HG03460 (cell line): ENCODE data around the gene STX16.
A peak's percentile ranks its signal among the peaks of the same experiment; 100 is the strongest.

Source experiments
- ATAC-seq: cut with Tn5 transposase; IDR thresholded peaks from one replicate; pipeline ENCODE4 v1.9.1; 2021; ENCODE audit not compliant: unreplicated experiment

Gene STX16

GRCh38 chr20:58652606-58653294, 1.7 kb downstream of the STX16 start:
- ATAC-seq: no peak

GRCh38 chr20:58654337-58654736, 3.3 kb downstream of the STX16 start:
- no peak for ATAC-seq

GRCh38 chr20:58655328-58656107, 4.4 kb downstream of the STX16 start:
- ATAC-seq: no peak

- no peak for ATAC-seq
These were observed 5.7 kb downstream of the STX16 start for GRCh38 chr20:58656831-58657230.

GRCh38 chr20:58657262-58657661, 6.2 kb downstream of the STX16 start:
- no peak for ATAC-seq

GRCh38 chr20:58657986-58658385, 6.9 kb downstream of the STX16 start:
- no peak for ATAC-seq

- no peak for ATAC-seq
These were observed 7.7 kb downstream of the STX16 start for GRCh38 chr20:58658760-58659159.

GRCh38 chr20:58659841-58660240, 8.8 kb downstream of the STX16 start:
- ATAC-seq: no peak

GRCh38 chr20:58660855-58661597, 9.9 kb downstream of the STX16 start:
- ATAC-seq: no peak

GRCh38 chr20:58661598-58662473, 10.8 kb downstream of the STX16 start:
- no peak for ATAC-seq

- ATAC-seq: no peak
These were observed 13.2 kb downstream of the STX16 start for GRCh38 chr20:58664331-58664730.

- ATAC-seq: no peak
These were observed 13.8 kb downstream of the STX16 start for GRCh38 chr20:58664883-58665282.

- ATAC-seq: no peak
These were observed 14.5 kb downstream of the STX16 start for GRCh38 chr20:58665606-58666005.

GRCh38 chr20:58666702-58667101, 15.6 kb downstream of the STX16 start:
- no peak for ATAC-seq

- no peak for ATAC-seq
These were observed 16.9 kb downstream of the STX16 start for GRCh38 chr20:58667975-58668374.

GRCh38 chr20:58668901-58669286, 17.8 kb downstream of the STX16 start:
- no peak for ATAC-seq

GRCh38 chr20:58669287-58670006, 18.4 kb downstream of the STX16 start:
- peak; percentile 85 for ATAC-seq

GRCh38 chr20:58670102-58670501, 19.0 kb downstream of the STX16 start:
- no peak for ATAC-seq

- ATAC-seq: no peak
These were observed 19.6 kb downstream of the STX16 start for GRCh38 chr20:58670659-58671058.

GRCh38 chr20:58673119-58673518, 22.0 kb downstream of the STX16 start:
- no peak for ATAC-seq
